NOMO-1 treated with DMSO at 0.1 percent for 48 hours (cell line): ENCODE data around the gene CTNNBL1.
A peak's percentile ranks its signal among the peaks of the same experiment; 100 is the strongest.
"Not testable (repeated sequence)": the region's sequence is repeated elsewhere in the genome, so short reads cannot be mapped to it uniquely, and the experiment has no call there.

Experiments used
- DNase-seq: peaks from one replicate; lab custom pipeline; 2025; ENCODE audit not compliant: unreplicated experiment; lab: John Stamatoyannopoulos, UW

Gene CTNNBL1

GRCh38 chr20:37677969-37678861 is 15.6 kb upstream of the CTNNBL1 start:
- DNase-seq = no peak

- DNase-seq = not testable (repeated sequence)
Observed at GRCh38 chr20:37679751-37680150, 14.1 kb upstream of the CTNNBL1 start.

GRCh38 chr20:37680420-37680819 is 13.4 kb upstream of the CTNNBL1 start:
- no peak for DNase-seq

GRCh38 chr20:37681384-37682112 is 12.3 kb upstream of the CTNNBL1 start:
- no peak for DNase-seq

- DNase-seq = not testable (repeated sequence)
Observed at GRCh38 chr20:37683146-37683545, 10.7 kb upstream of the CTNNBL1 start.

- DNase-seq = no peak
Observed at GRCh38 chr20:37686762-37687477, 6.9 kb upstream of the CTNNBL1 start.

- DNase-seq = no peak
Observed at GRCh38 chr20:37687478-37687805, 6.4 kb upstream of the CTNNBL1 start.

GRCh38 chr20:37688093-37688492 is 5.7 kb upstream of the CTNNBL1 start:
- no peak for DNase-seq

- no peak for DNase-seq
Observed at GRCh38 chr20:37690626-37691369, 3.0 kb upstream of the CTNNBL1 start.

- DNase-seq = no peak
Observed at GRCh38 chr20:37692459-37693166, 1.2 kb upstream of the CTNNBL1 start.

- DNase-seq = no peak
Observed at GRCh38 chr20:37693242-37693634, 592 bp upstream of the CTNNBL1 start.

- no peak for DNase-seq
Observed at GRCh38 chr20:37695684-37696342, 2.0 kb downstream of the CTNNBL1 start.

GRCh38 chr20:37697314-37697713 is 3.5 kb downstream of the CTNNBL1 start:
- DNase-seq = peak; percentile 93

- no peak for DNase-seq
Observed at GRCh38 chr20:37699202-37699601, 5.4 kb downstream of the CTNNBL1 start.

- DNase-seq = no peak
Observed at GRCh38 chr20:37700301-37700700, 6.5 kb downstream of the CTNNBL1 start.

- DNase-seq = peak; percentile 43
Observed at GRCh38 chr20:37701676-37702075, 7.8 kb downstream of the CTNNBL1 start.

- no peak for DNase-seq
Observed at GRCh38 chr20:37702403-37703034, 8.7 kb downstream of the CTNNBL1 start.

GRCh38 chr20:37703035-37703845 is 9.4 kb downstream of the CTNNBL1 start:
- DNase-seq = no peak

GRCh38 chr20:37704955-37705354 is 11.1 kb downstream of the CTNNBL1 start:
- no peak for DNase-seq
